HG02938 (cell line): Measurements from ENCODE around the gene TESPA1.

ENCODE experiments used
- ATAC-seq: cut with Tn5 transposase; IDR thresholded peaks from one replicate; pipeline ENCODE4 v1.9.1; 2021; ENCODE audit warnings: mild to moderate bottlenecking, moderate library complexity; ENCODE audit not compliant: unreplicated experiment

The TESPA1 gene

DNA sequence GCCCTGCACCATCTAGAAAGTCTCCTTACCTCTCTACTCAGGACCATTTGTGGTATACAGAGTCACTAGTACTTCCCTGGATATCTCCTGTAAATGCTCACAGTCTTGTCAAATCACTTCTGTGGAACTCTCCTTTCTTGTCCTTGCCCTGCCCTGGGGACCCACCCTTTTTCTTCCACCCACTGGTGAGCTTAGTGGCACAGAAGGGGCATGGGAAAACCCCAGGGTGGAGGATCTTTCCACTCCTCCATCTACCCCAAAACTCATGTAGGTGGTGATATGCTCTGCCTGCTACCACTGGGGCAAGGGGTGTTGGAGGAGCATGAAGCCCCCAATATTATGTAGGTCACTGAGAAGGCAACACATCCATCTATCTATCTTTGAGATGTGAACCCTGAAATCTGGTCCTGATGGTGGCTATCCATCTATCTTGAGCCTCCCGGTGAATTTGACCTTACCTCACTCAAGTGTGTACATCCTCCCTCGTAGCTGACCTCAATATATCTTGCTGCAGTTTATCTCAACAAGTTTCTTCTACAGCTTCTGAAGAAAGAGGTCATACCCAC, 943 bp downstream of the TESPA1 start:
- no peak for ATAC-seq

DNA sequence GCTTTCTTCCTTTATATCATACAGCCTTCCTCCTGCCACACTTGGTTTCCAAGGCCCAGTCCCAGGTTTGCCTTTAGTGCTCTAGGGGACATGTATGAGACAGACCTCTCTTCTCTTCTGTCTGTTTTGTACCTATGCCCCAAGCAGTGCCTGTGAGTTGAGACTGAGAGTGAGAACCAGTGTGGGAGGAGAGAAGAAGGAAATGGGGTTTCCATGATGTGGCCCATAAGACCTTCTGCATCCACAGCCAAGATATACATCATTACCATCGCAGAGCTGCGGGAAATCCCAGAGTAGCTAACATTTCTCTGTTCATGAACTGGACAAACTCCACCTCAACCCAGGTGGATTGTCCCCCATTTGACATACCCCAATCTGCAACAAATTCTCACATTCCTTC, 2.8 kb downstream of the TESPA1 start:
- peak; percentile 34 for ATAC-seq

GRCh38 chr12:54980341-54980740, 4.2 kb downstream of the TESPA1 start:
- no peak for ATAC-seq

GRCh38 chr12:54977857-54978256, 6.7 kb downstream of the TESPA1 start:
- no peak for ATAC-seq

DNA sequence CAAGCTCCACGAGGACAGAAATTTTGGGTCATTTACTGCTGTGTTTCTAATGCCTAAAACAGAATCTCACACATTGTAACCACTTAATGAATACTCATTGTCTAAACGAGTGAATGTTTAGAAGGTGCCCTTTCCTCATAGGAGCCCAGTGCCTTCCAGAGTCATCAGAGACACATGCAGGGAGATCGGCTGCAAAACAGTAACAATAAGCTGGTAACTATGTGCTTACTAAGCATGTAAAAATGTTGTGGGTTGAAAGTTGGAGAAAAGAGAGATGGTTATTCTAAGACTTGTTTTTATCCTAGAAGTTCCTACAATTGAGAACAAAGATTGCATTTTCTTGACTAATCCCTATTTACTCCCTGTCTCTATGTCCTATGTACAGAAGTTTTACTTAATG, 7.4 kb downstream of the TESPA1 start:
- no peak for ATAC-seq

DNA sequence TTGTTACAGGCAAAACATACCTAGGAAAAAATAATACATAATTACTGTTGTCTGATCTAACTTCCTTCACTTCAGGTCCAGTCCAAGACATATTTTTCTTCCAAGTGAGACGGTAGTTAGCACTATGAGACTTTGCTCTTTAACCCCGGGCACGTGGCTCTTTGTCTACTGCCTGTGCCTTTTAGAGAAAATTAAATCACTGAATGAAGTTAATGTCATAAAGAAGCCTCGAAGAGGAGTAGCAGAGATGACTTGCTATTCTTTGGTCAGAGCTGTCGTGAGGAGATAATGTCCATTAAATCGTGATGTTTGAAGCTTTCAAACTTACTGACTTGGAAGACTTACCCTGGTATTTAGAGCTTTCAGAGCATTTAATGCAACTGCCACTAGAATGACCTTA, 8.7 kb downstream of the TESPA1 start:
- ATAC-seq: no peak

DNA sequence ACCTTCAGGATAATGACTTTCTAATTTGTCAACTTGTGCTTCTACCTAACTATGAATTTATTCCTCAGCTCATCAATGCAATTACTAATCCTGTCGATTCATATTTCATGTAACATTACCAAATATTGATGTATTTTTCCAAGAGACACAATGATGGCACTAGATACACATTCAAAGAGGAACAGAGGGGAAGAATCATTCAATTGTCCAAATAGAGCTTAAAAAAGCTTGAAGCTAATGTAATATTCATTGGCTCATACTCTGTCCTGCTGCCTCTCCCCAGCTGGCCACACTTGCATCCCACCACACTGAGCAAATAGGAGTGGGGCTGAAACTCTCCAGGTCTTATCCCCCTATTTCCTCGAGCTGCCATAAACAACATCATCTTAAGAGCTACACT, 9.3 kb downstream of the TESPA1 start:
- no peak for ATAC-seq

- ATAC-seq: no peak
Measured at GRCh38 chr12:54974279-54974678, 10.3 kb downstream of the TESPA1 start.

DNA sequence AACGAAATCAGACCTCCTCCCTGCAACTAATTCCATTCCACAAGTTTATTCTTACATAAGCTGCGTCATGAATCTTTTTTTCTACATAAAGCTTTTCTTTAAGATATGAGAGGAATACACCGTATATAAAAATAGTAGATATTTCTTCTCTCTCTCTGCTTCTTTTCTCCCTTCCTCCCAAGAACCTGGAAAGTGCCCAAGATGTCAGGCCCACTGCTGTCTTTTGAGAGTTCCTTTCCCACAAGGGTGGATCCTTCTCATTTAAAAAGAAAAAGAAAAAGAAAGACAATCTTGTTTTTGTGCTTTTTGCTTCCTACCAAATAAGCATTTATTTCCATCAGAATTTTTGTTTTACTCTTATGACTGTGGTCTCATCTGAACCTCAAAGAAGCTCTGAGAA, 11.0 kb downstream of the TESPA1 start:
- ATAC-seq: no peak

GRCh38 chr12:54970741-54971140, 13.8 kb downstream of the TESPA1 start:
- no peak for ATAC-seq

DNA sequence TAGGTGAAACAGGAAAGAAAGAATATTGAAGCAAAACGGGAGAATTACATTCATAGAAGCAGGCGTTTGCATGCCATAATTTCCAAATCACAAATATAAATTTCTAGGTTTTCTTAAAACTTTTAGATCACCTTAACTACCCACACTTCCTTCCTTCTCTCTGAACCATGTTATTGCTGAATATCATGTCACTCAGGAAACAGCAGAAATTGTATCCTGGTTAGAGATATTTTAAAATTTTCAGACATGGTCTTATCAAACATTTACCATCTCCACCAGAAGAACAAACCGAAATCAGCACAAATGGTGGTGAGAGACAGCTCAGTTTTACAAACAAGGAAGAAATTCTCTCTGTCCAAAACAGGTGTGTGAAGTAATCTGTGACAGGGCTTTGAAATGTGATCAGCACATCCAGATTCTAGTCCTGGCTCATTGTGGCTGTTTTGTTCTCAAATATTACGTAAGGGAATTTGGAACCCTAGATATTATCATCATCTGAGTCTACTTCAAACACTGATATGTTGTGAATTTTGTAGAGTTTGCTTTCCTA, 16.3 kb downstream of the TESPA1 start:
- ATAC-seq: no peak

GRCh38 chr12:54967461-54967860, 17.1 kb downstream of the TESPA1 start:
- no peak for ATAC-seq

DNA sequence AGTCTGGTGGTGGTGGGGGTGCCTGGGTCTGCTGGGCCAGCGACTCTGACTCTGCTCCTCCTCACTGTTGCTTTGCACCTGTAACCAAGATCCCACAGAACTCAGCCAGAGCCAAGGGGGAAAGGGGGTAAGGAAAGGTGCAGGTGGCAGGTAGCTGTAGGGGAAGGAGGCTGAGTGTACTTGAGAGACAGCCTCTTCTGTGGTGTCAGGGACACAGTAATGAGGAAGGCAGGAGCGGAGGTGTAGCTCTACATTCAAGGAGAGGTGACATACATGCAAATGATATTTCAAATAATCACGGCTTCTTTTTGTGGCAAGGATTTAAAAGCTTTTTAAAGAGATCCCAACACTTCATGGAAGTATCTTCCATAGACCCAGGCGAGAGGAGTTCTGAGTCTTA, 23.4 kb downstream of the TESPA1 start:
- no peak for ATAC-seq

GRCh38 chr12:54959291-54960018, 25.1 kb downstream of the TESPA1 start:
- peak; percentile 85 for ATAC-seq

DNA sequence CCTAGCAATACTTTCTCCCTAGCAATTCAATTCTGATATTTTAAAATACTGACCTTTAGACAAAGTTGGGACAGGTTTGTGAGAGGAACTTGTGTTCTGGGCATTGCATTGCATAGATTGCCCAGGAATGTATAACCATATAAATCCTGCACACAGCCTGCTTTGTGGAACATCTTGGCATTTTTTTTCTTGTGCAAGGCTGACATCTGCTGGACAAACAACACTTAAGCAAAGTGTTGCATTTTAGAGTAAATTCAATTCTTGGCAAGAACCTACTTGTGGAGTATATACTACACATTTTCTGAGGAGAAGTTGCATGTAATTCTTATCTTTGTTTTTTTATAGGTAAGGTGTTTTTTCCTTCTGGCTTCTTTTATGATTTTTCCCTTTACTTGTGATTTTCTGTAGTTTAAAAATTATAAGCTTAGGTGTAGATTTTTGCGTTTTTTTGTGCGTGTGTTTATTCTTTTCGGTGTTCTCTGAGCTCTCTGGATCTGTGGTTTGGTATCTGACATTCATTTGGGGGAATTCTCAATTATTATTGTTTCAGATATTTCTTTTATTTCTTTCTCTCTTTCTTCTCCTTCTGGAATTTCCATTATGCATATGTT, 26.4 kb downstream of the TESPA1 start:
- no peak for ATAC-seq

DNA sequence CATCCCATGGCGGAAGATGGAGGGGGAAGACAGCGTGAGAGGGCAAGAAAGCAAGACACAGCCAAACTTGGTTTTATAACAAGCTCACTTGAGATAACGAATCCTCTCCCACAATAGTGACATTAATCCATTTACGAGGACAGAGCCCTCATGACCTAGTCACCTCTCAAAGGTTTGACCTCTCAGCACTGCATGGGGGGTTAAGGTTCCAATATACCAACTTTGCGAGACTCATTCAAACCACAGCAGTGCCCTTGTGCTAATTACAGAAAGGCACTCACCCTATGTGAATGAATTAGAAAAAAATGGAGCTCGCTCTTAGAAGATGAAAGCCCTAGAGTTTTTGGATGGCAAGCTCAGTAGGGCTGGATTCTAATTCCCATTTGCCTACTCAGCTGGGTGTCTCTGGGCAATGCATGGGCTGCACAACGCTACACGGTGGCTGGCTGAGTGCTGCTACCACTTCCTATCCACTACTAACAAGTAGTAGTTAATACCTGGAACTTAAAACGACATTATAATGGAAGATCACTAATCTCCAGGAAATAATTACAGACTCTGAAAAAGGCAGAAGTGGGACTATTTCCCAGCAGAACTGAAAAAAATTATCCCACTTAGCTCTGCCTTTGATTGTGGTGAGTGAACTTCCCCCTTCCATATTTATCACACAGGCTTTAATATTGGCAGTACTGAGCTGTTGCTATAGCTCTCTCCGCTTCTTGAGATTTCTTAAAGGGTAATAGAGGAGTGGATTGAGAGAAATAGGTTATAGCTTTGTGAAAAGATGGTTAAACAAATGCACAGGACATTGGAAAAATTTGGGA, 27.5 kb downstream of the TESPA1 start:
- ATAC-seq: no peak

- no peak for ATAC-seq
Measured at GRCh38 chr12:54956322-54956721, 28.2 kb downstream of the TESPA1 start.

- ATAC-seq: no peak
Measured at GRCh38 chr12:54954801-54955200, 29.8 kb downstream of the TESPA1 start.

- ATAC-seq: no peak
Measured at GRCh38 chr12:54954228-54954627, 30.3 kb downstream of the TESPA1 start.

GRCh38 chr12:54950071-54950727, 34.4 kb downstream of the TESPA1 start:
- ATAC-seq: no peak
